Neuronal stem cell (in vitro differentiated cells): ENCODE measurements around the gene CPT1C.

Source experiments
- DNase-seq: peaks from one replicate; pipeline ENCODE4 v3.0.0-alpha.2; 2013; ENCODE audit warnings: low spot score
- H2AFZ ChIP-seq: one replicate; pipeline ENCODE4 v1.6.1; 2013; ENCODE audit warnings: mild to moderate bottlenecking, low read length, inconsistent platforms
- H2AK5ac ChIP-seq: 2 replicates; pipeline ENCODE4 v1.6.1; 2013; ENCODE audit warnings: low read depth, mild to moderate bottlenecking, inconsistent platforms, low read length, moderate library complexity, mixed read lengths
- H2BK120ac ChIP-seq: 2 replicates; pipeline ENCODE4 v1.6.1; 2013; ENCODE audit warnings: low read depth, mild to moderate bottlenecking, inconsistent platforms, low read length, moderate library complexity, mixed read lengths
- H2BK12ac ChIP-seq: one replicate; pipeline ENCODE4 v1.6.1; 2013; ENCODE audit warnings: low read length, inconsistent platforms
- H2BK15ac ChIP-seq: 2 replicates; pipeline ENCODE4 v1.6.1; 2013; ENCODE audit warnings: mild to moderate bottlenecking, low read length, inconsistent platforms, mixed read lengths
- H2BK5ac ChIP-seq: one replicate; pipeline ENCODE4 v1.6.1; 2013; ENCODE audit warnings: inconsistent platforms, mild to moderate bottlenecking, low read length, moderate library complexity
- H3K14ac ChIP-seq: one replicate; pipeline ENCODE4 v1.6.1; 2013; ENCODE audit warnings: low read length, inconsistent platforms
- H3K18ac ChIP-seq: 2 replicates; pipeline ENCODE4 v1.6.1; 2013; ENCODE audit warnings: low read length, inconsistent platforms
- H3K23ac ChIP-seq: 2 replicates; pipeline ENCODE4 v1.6.1; 2013; ENCODE audit warnings: low read depth, mild to moderate bottlenecking, mixed read lengths, low read length, inconsistent platforms; ENCODE audit not compliant: poor library complexity
- H3K27ac ChIP-seq: replicated peaks from 3 replicates; pipeline ENCODE4 v1.5.1; 2013; ENCODE audit warnings: low read length, inconsistent platforms
- H3K27me3 ChIP-seq, 3 experiments: 2 replicates each; pipeline ENCODE4 v1.6.1; 2013; ENCODE audit warnings: low read length in 3 of 3, mild to moderate bottlenecking in 2 of 3, inconsistent platforms in 1 of 3, low read depth in 1 of 3, mixed read lengths in 1 of 3, moderate library complexity in 1 of 3; ENCODE audit not compliant: control insufficient read depth in 3 of 3, insufficient read depth in 3 of 3
- H3K36me3 ChIP-seq, 2 donors: replicated peaks in 1 of 2; 2 replicates each; pipeline ENCODE4 v1.6.1; 2013; ENCODE audit warnings: low read length in 2 of 2; ENCODE audit not compliant: control insufficient read depth in 2 of 2, insufficient read depth in 2 of 2
- H3K4ac ChIP-seq: 2 replicates; pipeline ENCODE4 v1.6.1; 2013; ENCODE audit warnings: inconsistent platforms, mild to moderate bottlenecking, low read length, moderate library complexity
- H3K4me1 ChIP-seq, 2 donors: 1 replicate in 1 of 2; 2 replicates in 1 of 2; pipeline ENCODE4 v1.6.1; 2013; ENCODE audit warnings: low read length in 2 of 2, low read depth in 1 of 2; ENCODE audit not compliant: control insufficient read depth in 2 of 2, insufficient read depth in 1 of 2
- H3K4me2 ChIP-seq: one replicate; pipeline ENCODE4 v1.6.1; 2013; ENCODE audit warnings: mild to moderate bottlenecking, low read length, inconsistent platforms; ENCODE audit not compliant: insufficient read depth, poor library complexity, severe bottlenecking
- H3K4me3 ChIP-seq, 2 donors: 2 replicates each; pipeline ENCODE4 v1.5.1; 2013; ENCODE audit warnings: low read length in 2 of 2, mild to moderate bottlenecking in 2 of 2, inconsistent platforms in 1 of 2, moderate library complexity in 1 of 2
- H3K79me1 ChIP-seq: one replicate; pipeline ENCODE4 v1.6.1; 2013; ENCODE audit warnings: low read depth, mild to moderate bottlenecking, inconsistent platforms, low read length, moderate library complexity
- H3K9ac ChIP-seq: one replicate; pipeline ENCODE4 v1.6.1; 2013; ENCODE audit warnings: mild to moderate bottlenecking, low read depth, low read length, inconsistent platforms; ENCODE audit not compliant: poor library complexity
- H3K9me3 ChIP-seq, 2 donors: replicated peaks in 1 of 2; 2 replicates each; pipeline versions ENCODE3 to v1.6.1; 2013; ENCODE audit warnings: low read length in 2 of 2, mild to moderate bottlenecking in 2 of 2, inconsistent platforms in 1 of 2, low read depth in 1 of 2, mixed read lengths in 1 of 2, moderate library complexity in 1 of 2; ENCODE audit not compliant: control insufficient read depth in 2 of 2, insufficient read depth in 1 of 2
- H4K8ac ChIP-seq: one replicate; pipeline ENCODE4 v1.6.1; 2013; ENCODE audit warnings: low read depth, mild to moderate bottlenecking, inconsistent platforms, low read length, moderate library complexity
- H4K91ac ChIP-seq: one replicate; pipeline ENCODE4 v1.6.1; 2013; ENCODE audit warnings: low read length, low read depth, mild to moderate bottlenecking, inconsistent platforms; ENCODE audit not compliant: poor library complexity
- WGBS, 2 donors: extraction: QIAGEN DNeasy Blood & Tissue Kit; methylation state at CpG; one replicate each; pipeline ENCODE4 v1.1.7; 2013; ENCODE audit warnings: missing lambda C conversion rate in 2 of 2, mixed read lengths in 1 of 2; ENCODE audit not compliant: insufficient read length in 2 of 2, insufficient replicate concordance in 1 of 2; ENCODE audit errors: extremely low coverage in 2 of 2; 5-methylcytosine and 5-hydroxymethylcytosine counted together

Gene CPT1C

GRCh38 chr19:49730166-49730565, 39.2 kb downstream of the CPT1C start:
- H3K23ac ChIP-seq, result no peak overlapping the region
- H2BK5ac ChIP-seq, result no peak overlapping the region
- H2AFZ ChIP-seq, result no peak overlapping the region
- H3K9ac ChIP-seq, result no peak overlapping the region
- H3K4me3 ChIP-seq, result no peak overlapping the region
- no peak overlapping the region for H3K4ac ChIP-seq
- H3K27ac ChIP-seq, result no peak overlapping the region
- H2BK120ac ChIP-seq, result no peak overlapping the region
- H3K9me3 ChIP-seq, result peaks cover 0 to 3% of the 10 kb centered on the region in 2 donors
- WGBS, 2 donors, result no CpG with 5 or more reads among the region's 5 CpGs
- no peak overlapping the region for H2AK5ac ChIP-seq
- no peaks in the 10 kb centered on the region for H3K4me1 ChIP-seq
- H3K4me2 ChIP-seq, result no peak overlapping the region
- no peaks in the 10 kb centered on the region for H3K36me3 ChIP-seq
- H3K27me3 ChIP-seq, result no peaks in the 10 kb centered on the region
- no peak overlapping the region for H2BK15ac ChIP-seq
- no peak overlapping the region for H3K18ac ChIP-seq
- no peaks in the 10 kb centered on the region for H3K79me1 ChIP-seq
- H4K91ac ChIP-seq, result no peak overlapping the region
- no peak overlapping the region for H4K8ac ChIP-seq
- no peak for DNase-seq
- H3K14ac ChIP-seq, result no peak overlapping the region
- no peak overlapping the region for H2BK12ac ChIP-seq

GRCh38 chr19:49738268-49738667, 47.4 kb downstream of the CPT1C start:
- Histone ChIP-seq H2BK12ac (no peak overlapping the region), H3K9ac (no peak overlapping the region), H3K4me3 (no peak overlapping the region), H3K18ac (no peak overlapping the region), H2BK5ac (no peak overlapping the region), H2AFZ (no peak overlapping the region), H4K8ac (no peak overlapping the region), H3K14ac (no peak overlapping the region), H3K27ac (no peak overlapping the region), H4K91ac (no peak overlapping the region), H3K79me1 (no peaks in the 10 kb centered on the region), H3K27me3 (no peaks in the 10 kb centered on the region), H3K23ac (no peak overlapping the region), H3K4ac (no peak overlapping the region), H3K9me3 (no peaks in the 10 kb centered on the region), H3K36me3 (no peaks in the 10 kb centered on the region), H2AK5ac (no peak overlapping the region), H2BK120ac (no peak overlapping the region), H3K4me1 (no peaks in the 10 kb centered on the region), H3K4me2 (no peak overlapping the region), H2BK15ac (no peak overlapping the region)
- WGBS, 2 donors, result no CpG with 5 or more reads among the region's 4 CpGs
- no peak for DNase-seq

GRCh38 chr19:49739098-49739497, 48.2 kb downstream of the CPT1C start:
- no peak overlapping the region for H3K14ac ChIP-seq
- H3K4me3 ChIP-seq, result no peak overlapping the region
- WGBS, 2 donors, result no CpG with 5 or more reads among the region's 1 CpG
- H2BK15ac ChIP-seq, result no peak overlapping the region
- H2BK120ac ChIP-seq, result no peak overlapping the region
- no peak overlapping the region for H3K4ac ChIP-seq
- H3K36me3 ChIP-seq, result no peaks in the 10 kb centered on the region
- no peaks in the 10 kb centered on the region for H3K9me3 ChIP-seq
- H2BK12ac ChIP-seq, result no peak overlapping the region
- no peak overlapping the region for H2BK5ac ChIP-seq
- H3K79me1 ChIP-seq, result no peaks in the 10 kb centered on the region
- no peak overlapping the region for H3K4me2 ChIP-seq
- H3K23ac ChIP-seq, result no peak overlapping the region
- no peak overlapping the region for H3K18ac ChIP-seq
- H4K8ac ChIP-seq, result no peak overlapping the region
- no peak overlapping the region for H3K27ac ChIP-seq
- no peaks in the 10 kb centered on the region for H3K27me3 ChIP-seq
- no peak for DNase-seq
- H2AFZ ChIP-seq, result no peak overlapping the region
- H3K4me1 ChIP-seq, result no peaks in the 10 kb centered on the region
- H4K91ac ChIP-seq, result no peak overlapping the region
- no peak overlapping the region for H3K9ac ChIP-seq
- no peak overlapping the region for H2AK5ac ChIP-seq

GRCh38 chr19:49739933-49740332, 49.0 kb downstream of the CPT1C start:
- no peak overlapping the region for H3K14ac ChIP-seq
- no peak overlapping the region for H4K8ac ChIP-seq
- peak overlapping the region; percentile 39 for H3K18ac ChIP-seq
- H3K36me3 ChIP-seq, result no peaks in the 10 kb centered on the region
- WGBS, 2 donors, result no CpG with 5 or more reads among the region's 10 CpGs
- H2BK15ac ChIP-seq, result no peak overlapping the region
- no peak overlapping the region for H2BK12ac ChIP-seq
- no peaks in the 10 kb centered on the region for H3K27me3 ChIP-seq
- H3K27ac ChIP-seq, result no peak overlapping the region
- H3K79me1 ChIP-seq, result no peaks in the 10 kb centered on the region
- no peak overlapping the region for H3K4me3 ChIP-seq
- H3K9ac ChIP-seq, result peak overlapping the region; percentile 12
- H2AK5ac ChIP-seq, result no peak overlapping the region
- H3K9me3 ChIP-seq, result peaks cover 0 to under 1% of the 10 kb centered on the region in 2 donors
- H3K4me2 ChIP-seq, result no peak overlapping the region
- H2BK5ac ChIP-seq, result no peak overlapping the region
- no peak overlapping the region for H3K4ac ChIP-seq
- no peak overlapping the region for H4K91ac ChIP-seq
- no peak for DNase-seq
- peak overlapping the region; percentile 55 for H2BK120ac ChIP-seq
- peak overlapping the region; percentile 79 for H2AFZ ChIP-seq
- no peaks in the 10 kb centered on the region for H3K4me1 ChIP-seq
- H3K23ac ChIP-seq, result no peak overlapping the region
